Measurements from ENCODE around the gene SETD3.
"Not testable (repeated sequence)": the region's sequence is repeated elsewhere in the genome, so short reads cannot be mapped to it uniquely, and the experiment has no call there.

Gene SETD3

GRCh38 chr14:99354166-99354875 lies 126.3 kb downstream of the SETD3 start:
- no peak for DNase-seq

- DNase-seq = no peak
Observed at GRCh38 chr14:99352688-99353280, 127.9 kb downstream of the SETD3 start.

GRCh38 chr14:99351166-99352007 lies 129.3 kb downstream of the SETD3 start:
- DNase-seq = no peak

GRCh38 chr14:99350751-99351150 lies 129.9 kb downstream of the SETD3 start:
- DNase-seq = no peak

- no peak for DNase-seq
Observed at GRCh38 chr14:99349721-99350495, 130.8 kb downstream of the SETD3 start.

GRCh38 chr14:99348816-99349614 lies 131.6 kb downstream of the SETD3 start:
- DNase-seq = no peak

- not testable (repeated sequence) for DNase-seq
Observed at GRCh38 chr14:99348231-99348630, 132.4 kb downstream of the SETD3 start.

Data from activated CD4-positive, alpha-beta T cell treated with anti-CD3 and anti-CD28 coated beads, Interleukin-2, amount 50 U/mL, for 1 hour (primary cell).